Common myeloid progenitor, CD34-positive (primary cell): Measurements from ENCODE around the gene OASL. TPM values are rescaled to one million over a fixed set of nuclear protein-coding genes. Genes with fewer than 3 reads are reported as not detected.

Experiments used
- CTCF ChIA-PET: fragments of 350-600 bp; sonication (Branson Sonifier 250); formaldehyde crosslinking; loops from one replicate; lab custom pipeline; 2021; ENCODE audit warnings: antibody characterized with exemption; lab: Charles Lee
- POLR2A ChIA-PET: fragments of 350-600 bp; sonication (Branson Sonifier 250); formaldehyde crosslinking; loops from one replicate; lab custom pipeline; 2021; ENCODE audit warnings: antibody characterized with exemption; lab: Charles Lee
- DNase-seq, 3 donors: peaks; one replicate each; pipeline versions ENCODE4 v3.0.0 to v3.0.0-alpha.2; 2013
- H3K27ac ChIP-seq, 2 experiments: 1 replicate in 1 of 2; 2 replicates in 1 of 2; pipeline ENCODE4 v1.7.0; 2013; ENCODE audit warnings: inconsistent platforms in 2 of 2, low read length in 2 of 2, mild to moderate bottlenecking in 2 of 2, low read depth in 1 of 2, moderate library complexity in 1 of 2; ENCODE audit not compliant: severe bottlenecking in 2 of 2, insufficient read depth in 1 of 2, poor library complexity in 1 of 2
- H3K27me3 ChIP-seq, 5 experiments: replicated peaks in 2 of 5; 1 replicate in 3 of 5; 2 replicates in 2 of 5; pipeline versions ENCODE4 v1.6.1 to v1.7.0; 2013; ENCODE audit warnings: low read length in 4 of 5, mild to moderate bottlenecking in 2 of 5, moderate library complexity in 2 of 5, inconsistent platforms in 1 of 5; ENCODE audit not compliant: insufficient read depth in 5 of 5, control insufficient read depth in 4 of 5
- H3K36me3 ChIP-seq, 4 experiments: 1 replicate in 2 of 4; 2 replicates in 2 of 4; pipeline versions ENCODE4 v1.6.1 to v1.7.0; 2013; ENCODE audit warnings: low read length in 3 of 4, control low read depth in 1 of 4, mild to moderate bottlenecking in 1 of 4; ENCODE audit not compliant: control insufficient read depth in 4 of 4, insufficient read depth in 4 of 4
- H3K4me1 ChIP-seq, 4 experiments: 1 replicate in 3 of 4; 2 replicates in 1 of 4; pipeline versions ENCODE4 v1.6.1 to v1.7.1; 2013; ENCODE audit warnings: low read length in 3 of 4, mild to moderate bottlenecking in 3 of 4, control low read depth in 1 of 4, inconsistent platforms in 1 of 4, moderate library complexity in 1 of 4; ENCODE audit not compliant: control insufficient read depth in 4 of 4, insufficient read depth in 4 of 4; ENCODE audit errors: control extremely low read depth in 1 of 4
- H3K4me3 ChIP-seq, 7 experiments: 1 replicate in 4 of 7; 2 replicates in 3 of 7; pipeline versions ENCODE4 v1.5.1 to v1.7.0; 2013; ENCODE audit warnings: mild to moderate bottlenecking in 7 of 7, low read length in 6 of 7, moderate library complexity in 6 of 7, inconsistent platforms in 2 of 7, low read depth in 2 of 7, control low read depth in 1 of 7; ENCODE audit not compliant: insufficient read depth in 4 of 7, control insufficient read depth in 1 of 7; ENCODE audit errors: extremely low read depth in 1 of 7
- H3K9me3 ChIP-seq, 5 experiments: 1 replicate in 4 of 5; 2 replicates in 1 of 5; pipeline versions ENCODE4 v1.6.1 to v1.7.1; 2013; ENCODE audit warnings: low read length in 4 of 5, mild to moderate bottlenecking in 2 of 5, inconsistent platforms in 1 of 5, low read depth in 1 of 5, moderate library complexity in 1 of 5; ENCODE audit not compliant: control insufficient read depth in 4 of 5, insufficient read depth in 2 of 5; ENCODE audit errors: control extremely low read depth in 1 of 5
- WGBS: methylation state at CpG from one replicate; pipeline ENCODE4 v1.1.5; 2013; ENCODE audit not compliant: insufficient coverage; 5-methylcytosine and 5-hydroxymethylcytosine counted together
- polyA plus RNA-seq: library from polyadenylated mRNA; unstranded; fragments of 120-200 nt; gene quantifications from one replicate; pipeline ENCODE4 v1.2.1, GENCODE V29; 2013

The OASL gene
- polyA plus RNA-seq: 0.55 TPM

GRCh38 chr12:121038861-121039668 is at the start of gene OASL:
Gene OASL, minus strand, starts transcription at chr12:121039246. Its CDS starts 275 bp downstream, at chr12:121038971.
- Histone ChIP-seq H3K27ac (peak within 1 kb of the TSS in 1 of 2 experiments; percentile 38), H3K4me3 (peak within 1 kb of the TSS; percentile 30 to 84 (median 67)), H3K36me3 (no peaks in the 10 kb centered on the region), H3K27me3 (peaks cover 0 to 7% (median 0%) of the 10 kb centered on the region in 5 experiments), H3K4me1 (peaks cover 2 to 14% (median 9%) of the 10 kb centered on the region in 4 experiments), H3K9me3 (no peaks in the 10 kb centered on the region)
- WGBS: 25% methylated on average over 9 of the region's 13 CpGs
- POLR2A ChIA-PET: no interaction called here
- DNase-seq: peak in 2 of 3 donors; percentile 65 to 76
- CTCF ChIA-PET: no interaction called here

GRCh38 chr12:121088195-121088585 is 49.1 kb upstream of the OASL start:
- Histone ChIP-seq H3K4me1 (peaks cover 7 to 23% (median 17%) of the 10 kb centered on the region in 4 experiments), H3K4me3 (no peak overlapping the region), H3K27me3 (no peaks in the 10 kb centered on the region), H3K36me3 (no peaks in the 10 kb centered on the region), H3K9me3 (no peaks in the 10 kb centered on the region), H3K27ac (no peak overlapping the region)
- DNase-seq: no peak
- WGBS: 97% methylated on average over 6 of the region's 6 CpGs
- POLR2A ChIA-PET: no interaction called here
- CTCF ChIA-PET: no interaction called here

GRCh38 chr12:121087467-121088194 is 48.6 kb upstream of the OASL start:
- Histone ChIP-seq H3K36me3 (no peaks in the 10 kb centered on the region), H3K4me1 (peaks cover 7 to 21% (median 15%) of the 10 kb centered on the region in 4 experiments), H3K27ac (no peak overlapping the region), H3K4me3 (no peak overlapping the region), H3K27me3 (no peaks in the 10 kb centered on the region), H3K9me3 (no peaks in the 10 kb centered on the region)
- WGBS: 69% methylated on average over 11 of the region's 11 CpGs
- ChIA-PET CTCF (interaction anchor here (0.7 kb wide), 1 partner anchor 47 kb away, joined by 3 read pairs; no protein-coding TSS in a partner anchor), POLR2A (no interaction called here)
- peak in 2 of 3 donors; percentile 51 to 59 for DNase-seq

GRCh38 chr12:121086781-121087295 is 47.8 kb upstream of the OASL start:
- Histone ChIP-seq H3K27ac (no peak overlapping the region), H3K27me3 (no peaks in the 10 kb centered on the region), H3K36me3 (no peaks in the 10 kb centered on the region), H3K9me3 (no peaks in the 10 kb centered on the region), H3K4me3 (no peak overlapping the region), H3K4me1 (peaks cover 3 to 13% (median 11%) of the 10 kb centered on the region in 4 experiments)
- 99% methylated on average over 7 of the region's 8 CpGs for WGBS
- CTCF ChIA-PET: interaction anchor here (0.7 to 1.9 kb wide), 6 partner anchors 8 to 47 kb away, joined by 3 to 7 read pairs (median 3); no protein-coding TSS in a partner anchor
- POLR2A ChIA-PET: no interaction called here
- DNase-seq: no peak

GRCh38 chr12:121085506-121086353 is 46.7 kb upstream of the OASL start:
- H3K4me3 ChIP-seq: no peak overlapping the region
- ChIA-PET POLR2A (no interaction called here), CTCF (interaction anchor here (0.7 to 1.9 kb wide), 7 partner anchors 7 to 83 kb away, joined by 3 to 7 read pairs (median 3); no protein-coding TSS in a partner anchor)
- no peak for DNase-seq
- no peaks in the 10 kb centered on the region for H3K36me3 ChIP-seq
- WGBS: 99% methylated on average over 13 of the region's 17 CpGs
- peaks cover 0 to 12% (median 11%) of the 10 kb centered on the region in 4 experiments for H3K4me1 ChIP-seq
- H3K9me3 ChIP-seq: no peaks in the 10 kb centered on the region
- H3K27ac ChIP-seq: no peak overlapping the region
- no peaks in the 10 kb centered on the region for H3K27me3 ChIP-seq

- WGBS: 90% methylated on average over 4 of the region's 4 CpGs
- POLR2A ChIA-PET: no interaction called here
- Histone ChIP-seq H3K36me3 (no peaks in the 10 kb centered on the region), H3K4me3 (no peak overlapping the region), H3K9me3 (no peaks in the 10 kb centered on the region), H3K27me3 (no peaks in the 10 kb centered on the region), H3K4me1 (peaks cover 0 to 12% (median 11%) of the 10 kb centered on the region in 4 experiments), H3K27ac (no peak overlapping the region)
- DNase-seq: no peak
- CTCF ChIA-PET: interaction anchor here (1.4 to 1.9 kb wide), 2 partner anchors 9 to 84 kb away, joined by 3 to 7 read pairs; no protein-coding TSS in a partner anchor
Observed at GRCh38 chr12:121085069-121085468, 46.0 kb upstream of the OASL start.
